Neural crest cell (in vitro differentiated cells): ENCODE measurements around the gene STAMBP. TPM values are rescaled to one million over a fixed set of nuclear protein-coding genes. Genes with fewer than 3 reads are reported as not detected.

Source experiments
- DNase-seq: peaks from one replicate; pipeline ENCODE4 v3.0.0; 2021; ENCODE audit warnings: low read depth, mixed read lengths, low spot score
- H3K27ac Mint-ChIP-seq: one replicate; pipeline ENCODE4 v1.8.0; 2021; ENCODE audit warnings: mild to moderate bottlenecking, mixed read lengths; ENCODE audit not compliant: unreplicated experiment
- H3K27me3 Mint-ChIP-seq: 2 replicates; pipeline ENCODE4 v1.8.0; 2021; ENCODE audit warnings: low read depth, mild to moderate bottlenecking, mixed read lengths
- H3K36me3 Mint-ChIP-seq: 2 replicates; pipeline ENCODE4 v1.8.0; 2021; ENCODE audit warnings: low read depth, mild to moderate bottlenecking, mixed read lengths
- H3K4me1 Mint-ChIP-seq: 2 replicates; pipeline ENCODE4 v1.8.0; 2021; ENCODE audit warnings: mixed read lengths
- H3K4me3 Mint-ChIP-seq: one replicate; pipeline ENCODE4 v1.8.0; 2021; ENCODE audit warnings: mild to moderate bottlenecking, mixed read lengths
- H3K9me3 Mint-ChIP-seq: 2 replicates; pipeline ENCODE4 v1.8.0; 2021; ENCODE audit warnings: mixed read lengths
- total RNA-seq: library from RNA; stranded (reverse); gene quantifications from 2 replicates; pipeline ENCODE4 v1.2.1, GENCODE V29; 2021
- TF ChIP-seq, protein P1 (sequence below): fragments of 200-600 bp; sonication (generic); conservative IDR thresholded peaks from 2 replicates; pipeline ENCODE4 v1.5.0; 2021; ENCODE audit warnings: antibody characterized with exemption, mild to moderate bottlenecking

STAMBP gene
- total RNA-seq, 1 donor from 2014 or later, result 37.4 TPM

DNA sequence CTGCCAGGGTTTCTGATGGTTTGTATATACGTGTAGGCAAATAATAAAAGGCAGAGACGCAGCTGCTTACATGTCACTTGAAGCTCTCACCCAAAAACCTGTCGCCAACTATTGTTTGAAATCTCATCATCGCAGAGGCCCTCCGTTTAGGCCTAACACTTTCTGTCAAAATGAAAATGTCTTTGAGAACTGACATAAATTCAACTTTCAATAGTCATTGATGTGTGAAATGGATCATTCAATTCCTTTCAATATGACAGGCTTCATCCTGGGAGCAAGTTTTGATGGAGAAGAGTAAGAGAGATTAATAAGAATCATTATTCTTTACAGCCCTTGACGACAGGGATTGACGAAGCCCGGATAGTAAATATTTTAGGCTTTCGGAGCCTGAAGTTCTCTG lies 66.7 kb downstream of the STAMBP start:
- TF ChIP-seq, protein P1, sequence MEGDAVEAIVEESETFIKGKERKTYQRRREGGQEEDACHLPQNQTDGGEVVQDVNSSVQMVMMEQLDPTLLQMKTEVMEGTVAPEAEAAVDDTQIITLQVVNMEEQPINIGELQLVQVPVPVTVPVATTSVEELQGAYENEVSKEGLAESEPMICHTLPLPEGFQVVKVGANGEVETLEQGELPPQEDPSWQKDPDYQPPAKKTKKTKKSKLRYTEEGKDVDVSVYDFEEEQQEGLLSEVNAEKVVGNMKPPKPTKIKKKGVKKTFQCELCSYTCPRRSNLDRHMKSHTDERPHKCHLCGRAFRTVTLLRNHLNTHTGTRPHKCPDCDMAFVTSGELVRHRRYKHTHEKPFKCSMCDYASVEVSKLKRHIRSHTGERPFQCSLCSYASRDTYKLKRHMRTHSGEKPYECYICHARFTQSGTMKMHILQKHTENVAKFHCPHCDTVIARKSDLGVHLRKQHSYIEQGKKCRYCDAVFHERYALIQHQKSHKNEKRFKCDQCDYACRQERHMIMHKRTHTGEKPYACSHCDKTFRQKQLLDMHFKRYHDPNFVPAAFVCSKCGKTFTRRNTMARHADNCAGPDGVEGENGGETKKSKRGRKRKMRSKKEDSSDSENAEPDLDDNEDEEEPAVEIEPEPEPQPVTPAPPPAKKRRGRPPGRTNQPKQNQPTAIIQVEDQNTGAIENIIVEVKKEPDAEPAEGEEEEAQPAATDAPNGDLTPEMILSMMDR, result no peak
- Mint-ChIP-seq H3K9me3 (no peaks in the 10 kb centered on the region), H3K36me3 (no peaks in the 10 kb centered on the region), H3K27me3 (no peaks in the 10 kb centered on the region), H3K4me3 (no peak overlapping the region), H3K27ac (no peak overlapping the region), H3K4me1 (peaks cover 17% of the 10 kb centered on the region)
- no peak for DNase-seq

GRCh38 chr2:73896362-73897239 lies 67.8 kb downstream of the STAMBP start:
- Mint-ChIP-seq H3K27ac (peak overlapping the region; percentile 35), H3K9me3 (no peaks in the 10 kb centered on the region), H3K4me3 (no peak overlapping the region), H3K36me3 (no peaks in the 10 kb centered on the region), H3K4me1 (peaks cover 17% of the 10 kb centered on the region), H3K27me3 (peaks cover 1% of the 10 kb centered on the region)
- DNase-seq, result no peak
- TF ChIP-seq, protein P1, result no peak

GRCh38 chr2:73897240-73897583 lies 68.5 kb downstream of the STAMBP start:
- Mint-ChIP-seq H3K27me3 (peaks cover 4% of the 10 kb centered on the region), H3K36me3 (no peaks in the 10 kb centered on the region), H3K9me3 (no peaks in the 10 kb centered on the region), H3K27ac (peak overlapping the region; percentile 35), H3K4me1 (peaks cover 17% of the 10 kb centered on the region), H3K4me3 (no peak overlapping the region)
- DNase-seq, result no peak
- TF ChIP-seq, protein P1, result no peak

DNA sequence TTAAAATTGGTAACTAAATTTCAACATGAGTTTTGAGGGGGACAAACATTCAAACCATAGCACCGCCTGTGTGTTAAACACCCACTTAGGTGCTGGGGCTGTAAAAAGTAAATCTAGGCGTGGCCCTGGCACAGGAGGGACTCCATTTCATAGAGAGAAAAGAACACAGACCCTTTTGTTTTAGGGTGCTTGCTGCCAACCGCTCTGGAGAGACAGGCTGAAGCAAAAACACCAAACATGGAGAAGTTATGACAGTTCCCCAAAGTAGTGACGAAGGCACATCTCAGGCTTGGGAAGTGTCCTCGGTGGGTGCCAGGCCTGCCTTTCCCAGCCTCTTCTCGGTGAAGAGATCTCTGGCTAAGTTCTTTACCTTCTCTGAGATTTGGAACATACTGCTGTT lies 69.2 kb downstream of the STAMBP start:
- peaks cover 6% of the 10 kb centered on the region for H3K27me3 Mint-ChIP-seq
- no peak for DNase-seq
- H3K4me1 Mint-ChIP-seq, result peaks cover 17% of the 10 kb centered on the region
- H3K4me3 Mint-ChIP-seq, result no peak overlapping the region
- no peak overlapping the region for H3K27ac Mint-ChIP-seq
- H3K9me3 Mint-ChIP-seq, result no peaks in the 10 kb centered on the region
- H3K36me3 Mint-ChIP-seq, result no peaks in the 10 kb centered on the region
- TF ChIP-seq, protein P1, result no peak

DNA sequence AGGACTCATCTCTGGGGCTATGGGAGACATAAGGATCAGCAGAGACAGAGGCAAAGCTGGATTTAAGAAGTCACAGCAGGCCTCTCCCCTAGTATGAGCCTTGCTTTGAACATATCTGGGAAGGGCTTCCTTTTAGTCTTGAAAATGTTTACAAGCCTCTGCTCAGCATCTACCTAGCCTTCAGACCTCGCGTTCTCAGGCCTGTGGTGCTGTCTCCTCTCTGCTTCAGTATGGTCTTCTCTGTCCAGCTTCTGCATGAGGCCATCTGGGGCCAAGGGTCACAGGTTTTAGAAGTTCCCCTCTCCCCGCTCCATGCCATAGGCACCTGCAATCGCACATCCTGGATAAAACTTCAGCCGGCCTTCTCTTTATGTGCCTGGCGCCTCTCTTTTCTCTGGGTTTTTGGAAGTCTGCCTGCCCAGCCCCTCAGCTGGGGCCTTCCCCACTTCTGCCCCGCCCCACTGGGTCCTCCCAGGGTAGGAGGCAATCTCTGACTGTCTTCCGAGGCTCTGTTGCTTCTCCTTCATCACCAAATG lies 71.1 kb downstream of the STAMBP start:
- TF ChIP-seq, protein P1, result no peak
- no peak for DNase-seq
- H3K27ac Mint-ChIP-seq, result no peak overlapping the region
- peaks cover 6% of the 10 kb centered on the region for H3K27me3 Mint-ChIP-seq
- H3K36me3 Mint-ChIP-seq, result no peaks in the 10 kb centered on the region
- no peaks in the 10 kb centered on the region for H3K9me3 Mint-ChIP-seq
- peaks cover 17% of the 10 kb centered on the region for H3K4me1 Mint-ChIP-seq
- H3K4me3 Mint-ChIP-seq, result no peak overlapping the region
